Stomach smooth muscle (tissue), 2 donors: Measurements from ENCODE around the gene FAM83B.
"Not testable (repeated sequence)": the region's sequence is repeated elsewhere in the genome, so short reads cannot be mapped to it uniquely, and the experiment has no call there.

Experiments
- H3K27ac ChIP-seq: one replicate; pipeline ENCODE4 v1.7.0; 2013; ENCODE audit warnings: mild to moderate bottlenecking, low read length, inconsistent platforms
- H3K27me3 ChIP-seq, 2 donors: one replicate each; pipeline ENCODE4 v1.7.0; 2013; ENCODE audit warnings: low read length in 2 of 2; ENCODE audit not compliant: insufficient read depth in 2 of 2, control insufficient read depth in 1 of 2
- H3K36me3 ChIP-seq, 2 donors: one replicate each; pipeline ENCODE4 v1.7.0; 2013; ENCODE audit warnings: low read length in 2 of 2; ENCODE audit not compliant: control insufficient read depth in 2 of 2, insufficient read depth in 2 of 2
- H3K4me1 ChIP-seq: one replicate; pipeline ENCODE4 v1.7.0; 2013; ENCODE audit warnings: low read length; ENCODE audit not compliant: control insufficient read depth, insufficient read depth
- H3K4me3 ChIP-seq, 2 donors: one replicate each; pipeline ENCODE4 v1.7.0; 2013; ENCODE audit warnings: low read length in 2 of 2
- H3K9ac ChIP-seq, 2 donors: one replicate each; pipeline ENCODE4 v1.7.0; 2013; ENCODE audit warnings: low read length in 2 of 2, mild to moderate bottlenecking in 1 of 2
- H3K9me3 ChIP-seq, 2 donors: one replicate each; pipeline ENCODE4 v1.7.0; 2013; ENCODE audit warnings: low read length in 2 of 2; ENCODE audit not compliant: control insufficient read depth in 2 of 2
- donor health status: healthy.
- donor health status: Pancreatic carcinoma.

FAM83B gene

GRCh38 chr6:54846243-54846856 is at the start of gene FAM83B:
Gene FAM83B, plus strand, starts transcription at chr6:54846771. Its CDS starts 23,476 bp downstream, at chr6:54870247.
- Histone ChIP-seq H3K4me3 (peak within 1 kb of the TSS in 1 of 2 donors; percentile 58), H3K27ac (no peak within 1 kb of the TSS), H3K27me3 (peaks cover 8 to 18% of the 10 kb centered on the region in 2 donors), H3K36me3 (no peaks in the 10 kb centered on the region), H3K4me1 (no peaks in the 10 kb centered on the region), H3K9ac (no peak within 1 kb of the TSS), H3K9me3 (no peaks in the 10 kb centered on the region)

- not testable (repeated sequence) for H3K9ac ChIP-seq
Observed at GRCh38 chr6:54796918-54797317, 49.7 kb upstream of the FAM83B start.

GRCh38 chr6:54800050-54800600 is 46.4 kb upstream of the FAM83B start:
- no peaks in the 10 kb centered on the region for H3K36me3 ChIP-seq
- no peaks in the 10 kb centered on the region for H3K9me3 ChIP-seq
- no peak overlapping the region for H3K27ac ChIP-seq
- H3K4me3 ChIP-seq, result no peak overlapping the region
- H3K9ac ChIP-seq, result no peak overlapping the region
- no peaks in the 10 kb centered on the region for H3K4me1 ChIP-seq
- H3K27me3 ChIP-seq, result no peaks in the 10 kb centered on the region

More at GRCh38 chr6:54796918-54797317, 49.7 kb upstream of the FAM83B start:
- not testable (repeated sequence) for H3K27me3 ChIP-seq, H3K27ac ChIP-seq, H3K36me3 ChIP-seq, H3K4me1 ChIP-seq, H3K9me3 ChIP-seq, H3K4me3 ChIP-seq

- H3K9me3 ChIP-seq, result no peaks in the 10 kb centered on the region
- H3K36me3 ChIP-seq, result no peaks in the 10 kb centered on the region
- no peaks in the 10 kb centered on the region for H3K27me3 ChIP-seq
- H3K27ac ChIP-seq, result no peak overlapping the region
- no peak overlapping the region for H3K9ac ChIP-seq
- H3K4me3 ChIP-seq, result no peak overlapping the region
- H3K4me1 ChIP-seq, result no peaks in the 10 kb centered on the region
Observed at GRCh38 chr6:54801244-54801643, 45.3 kb upstream of the FAM83B start.

- H3K4me1 ChIP-seq, result no peaks in the 10 kb centered on the region
- H3K27me3 ChIP-seq, result no peaks in the 10 kb centered on the region
- H3K4me3 ChIP-seq, result no peak overlapping the region
- no peak overlapping the region for H3K9ac ChIP-seq
- H3K9me3 ChIP-seq, result no peaks in the 10 kb centered on the region
- no peak overlapping the region for H3K27ac ChIP-seq
- no peaks in the 10 kb centered on the region for H3K36me3 ChIP-seq
Observed at GRCh38 chr6:54801669-54802068, 44.9 kb upstream of the FAM83B start.

GRCh38 chr6:54802775-54803634 is 43.6 kb upstream of the FAM83B start:
- Histone ChIP-seq H3K4me3 (no peak overlapping the region), H3K9me3 (no peaks in the 10 kb centered on the region)

GRCh38 chr6:54805077-54805476 is 41.5 kb upstream of the FAM83B start:
- Histone ChIP-seq H3K4me3 (no peak overlapping the region), H3K9ac (no peak overlapping the region), H3K36me3 (no peaks in the 10 kb centered on the region), H3K9me3 (no peaks in the 10 kb centered on the region), H3K4me1 (no peaks in the 10 kb centered on the region), H3K27ac (no peak overlapping the region), H3K27me3 (no peaks in the 10 kb centered on the region)

More at GRCh38 chr6:54802775-54803634, 43.6 kb upstream of the FAM83B start:
- Histone ChIP-seq H3K4me1 (no peaks in the 10 kb centered on the region), H3K27ac (no peak overlapping the region), H3K9ac (no peak overlapping the region), H3K36me3 (no peaks in the 10 kb centered on the region), H3K27me3 (no peaks in the 10 kb centered on the region)

GRCh38 chr6:54810147-54810546 is 36.4 kb upstream of the FAM83B start:
- Histone ChIP-seq H3K27ac (no peak overlapping the region), H3K9me3 (no peaks in the 10 kb centered on the region), H3K27me3 (no peaks in the 10 kb centered on the region), H3K4me3 (no peak overlapping the region), H3K4me1 (no peaks in the 10 kb centered on the region), H3K36me3 (no peaks in the 10 kb centered on the region), H3K9ac (no peak overlapping the region)

- no peak overlapping the region for H3K9ac ChIP-seq
- no peaks in the 10 kb centered on the region for H3K27me3 ChIP-seq
- H3K4me3 ChIP-seq, result no peak overlapping the region
- no peaks in the 10 kb centered on the region for H3K36me3 ChIP-seq
- no peaks in the 10 kb centered on the region for H3K4me1 ChIP-seq
- H3K9me3 ChIP-seq, result no peaks in the 10 kb centered on the region
- H3K27ac ChIP-seq, result no peak overlapping the region
Observed at GRCh38 chr6:54813892-54814291, 32.7 kb upstream of the FAM83B start.

- no peak overlapping the region for H3K27ac ChIP-seq
Observed at GRCh38 chr6:54817236-54817635, 29.3 kb upstream of the FAM83B start.

GRCh38 chr6:54817834-54818233 is 28.7 kb upstream of the FAM83B start:
- Histone ChIP-seq H3K9me3 (no peaks in the 10 kb centered on the region), H3K4me3 (no peak overlapping the region), H3K4me1 (no peaks in the 10 kb centered on the region), H3K27me3 (no peaks in the 10 kb centered on the region), H3K27ac (no peak overlapping the region), H3K9ac (no peak overlapping the region), H3K36me3 (no peaks in the 10 kb centered on the region)

More at GRCh38 chr6:54817236-54817635, 29.3 kb upstream of the FAM83B start:
- Histone ChIP-seq H3K4me1 (no peaks in the 10 kb centered on the region), H3K9me3 (no peaks in the 10 kb centered on the region), H3K36me3 (no peaks in the 10 kb centered on the region), H3K4me3 (no peak overlapping the region), H3K9ac (no peak overlapping the region), H3K27me3 (no peaks in the 10 kb centered on the region)
